HG02678 (cell line): ENCODE measurements around the gene NEDD9.
A peak's percentile ranks its signal among the peaks of the same experiment; 100 is the strongest.

ENCODE experiments used
- ATAC-seq: cut with Tn5 transposase; IDR thresholded peaks from one replicate; pipeline ENCODE4 v1.9.1; 2021; ENCODE audit warnings: mild to moderate bottlenecking, moderate library complexity; ENCODE audit not compliant: unreplicated experiment

Gene NEDD9

GRCh38 chr6:11203306-11204004 lies 29.0 kb downstream of the NEDD9 start:
- ATAC-seq = no peak

- ATAC-seq = no peak
Observed at GRCh38 chr6:11202513-11203305, 29.8 kb downstream of the NEDD9 start.

- no peak for ATAC-seq
Observed at GRCh38 chr6:11201772-11202512, 30.5 kb downstream of the NEDD9 start.

- ATAC-seq = no peak
Observed at GRCh38 chr6:11201015-11201414, 31.5 kb downstream of the NEDD9 start.

- no peak for ATAC-seq
Observed at GRCh38 chr6:11200356-11200755, 32.1 kb downstream of the NEDD9 start.

- ATAC-seq = peak; percentile 58
Observed at GRCh38 chr6:11198663-11199603, 33.5 kb downstream of the NEDD9 start.

GRCh38 chr6:11197850-11198249 lies 34.6 kb downstream of the NEDD9 start:
- ATAC-seq = no peak

GRCh38 chr6:11197175-11197536 lies 35.3 kb downstream of the NEDD9 start:
- ATAC-seq = no peak

- ATAC-seq = no peak
Observed at GRCh38 chr6:11196511-11197174, 35.8 kb downstream of the NEDD9 start.

- no peak for ATAC-seq
Observed at GRCh38 chr6:11194356-11195218, 37.9 kb downstream of the NEDD9 start.

- ATAC-seq = no peak
Observed at GRCh38 chr6:11193434-11193833, 39.0 kb downstream of the NEDD9 start.

GRCh38 chr6:11192167-11192566 lies 40.3 kb downstream of the NEDD9 start:
- no peak for ATAC-seq

- no peak for ATAC-seq
Observed at GRCh38 chr6:11190625-11191245, 41.7 kb downstream of the NEDD9 start.

- no peak for ATAC-seq
Observed at GRCh38 chr6:11189865-11190624, 42.4 kb downstream of the NEDD9 start.

- ATAC-seq = no peak
Observed at GRCh38 chr6:11188161-11188915, 44.1 kb downstream of the NEDD9 start.

GRCh38 chr6:11187301-11187700 lies 45.2 kb downstream of the NEDD9 start:
- ATAC-seq = no peak

GRCh38 chr6:11185204-11185842 lies 47.1 kb downstream of the NEDD9 start:
- ATAC-seq = no peak
